GM12878 (cell line): ENCODE results near the gene BUB1B. TPM values are rescaled to one million over a fixed set of nuclear protein-coding genes. Genes with fewer than 3 reads are reported as not detected.

Source experiments
- ATAC-seq: fragments of 200-7000 bp; cut with Tn5 transposase; 3 replicates; pipeline ENCODE4 v1.9.1; 2020; ENCODE audit warnings: mild to moderate bottlenecking, moderate library complexity
- BruUV-seq: library from RNA; stranded (reverse); fragments of 400-500 nt; replicated peaks from 2 replicates; lab custom pipeline; 2021; lab: Mats Ljungman, UMichigan
- CTCF ChIA-PET: fragments of 300-600 bp; sonication (Branson Sonifier 250); formaldehyde crosslinking; extraction: SDS; loops from one replicate; lab custom pipeline; 2021; ENCODE audit warnings: inconsistent platforms; lab: Yijun Ruan, JAX
- POLR2A ChIA-PET: fragments of 350-600 bp; formaldehyde crosslinking; extraction: SDS; loops from one replicate; lab custom pipeline; 2021; ENCODE audit warnings: inconsistent platforms; lab: Charles Lee
- RAD21 ChIA-PET: fragments of 300-600 bp; sonication (Branson Sonifier 250); formaldehyde crosslinking; loops from one replicate; lab custom pipeline; 2023; ENCODE audit warnings: antibody characterized with exemption; ENCODE audit not compliant: unreplicated experiment; lab: Charles Lee
- SMC1A ChIA-PET: fragments of 300-600 bp; sonication (Branson Sonifier 250); formaldehyde crosslinking; loops from one replicate; lab custom pipeline; 2023; ENCODE audit not compliant: unreplicated experiment, uncharacterized antibody; lab: Charles Lee
- DNase-seq: peaks from one replicate; pipeline ENCODE4 v3.0.0-alpha.2; 2011; ENCODE audit warnings: low read depth, low spot score
- FAIRE-seq: peaks from 3 replicates; lab custom pipeline; 2011; peaks lifted over from hg19 to GRCh38; lab: Jason Lieb, UNC
- H2AFZ ChIP-seq: 2 replicates; pipeline ENCODE4 v1.6.0; 2011; ENCODE audit warnings: low read depth, low read length, control low read depth; ENCODE audit not compliant: control insufficient read depth
- H3K27ac ChIP-seq: 2 replicates; pipeline ENCODE4 v1.5.1; 2011; ENCODE audit warnings: control low read depth; ENCODE audit not compliant: control insufficient read depth, insufficient read depth
- H3K27me3 ChIP-seq, 2 experiments: replicated peaks in 1 of 2; 2 replicates each; pipeline versions ENCODE4 v1.6.0 to v1.6.1; 2011; ENCODE audit warnings: low read length in 1 of 2; ENCODE audit not compliant: control insufficient read depth in 2 of 2, insufficient read depth in 2 of 2
- H3K36me3 ChIP-seq, 2 experiments: 2 replicates each; pipeline ENCODE4 v1.5.1; 2011; ENCODE audit warnings: low read length in 1 of 2; ENCODE audit not compliant: control insufficient read depth in 2 of 2, insufficient read depth in 2 of 2
- H3K4me1 ChIP-seq: 2 replicates; pipeline ENCODE4 v1.6.1; 2011; ENCODE audit warnings: mild to moderate bottlenecking, low read length, moderate library complexity, mixed read lengths; ENCODE audit not compliant: control insufficient read depth, insufficient read depth
- H3K4me2 ChIP-seq: 2 replicates; pipeline ENCODE4 v1.6.0; 2011; ENCODE audit warnings: control low read depth; ENCODE audit not compliant: control insufficient read depth, insufficient read depth
- H3K4me3 ChIP-seq: fragments of 200-600 bp; sonication (generic); 2 replicates; pipeline ENCODE4 v1.5.1; 2016
- H3K79me2 ChIP-seq: 2 replicates; pipeline ENCODE4 v1.6.0; 2011; ENCODE audit warnings: low read length; ENCODE audit not compliant: control insufficient read depth, insufficient read depth
- H3K9ac ChIP-seq: 2 replicates; pipeline ENCODE4 v1.8.0; 2011; ENCODE audit warnings: low read length, control low read depth, mixed read lengths; ENCODE audit not compliant: control insufficient read depth, insufficient read depth
- H3K9me3 ChIP-seq: replicated peaks from 3 replicates; pipeline ENCODE4 v1.5.1; 2011; ENCODE audit warnings: mild to moderate bottlenecking, low read length; ENCODE audit not compliant: control insufficient read depth, insufficient read depth
- H4K20me1 ChIP-seq: 2 replicates; pipeline ENCODE4 v1.6.0; 2011; ENCODE audit not compliant: control insufficient read depth, insufficient read depth
- BCL11A ChIP-seq: IDR thresholded peaks from 2 replicates; pipeline ENCODE4 v1.6.1; 2011; ENCODE audit warnings: low read depth, low read length
- CEBPB ChIP-seq, 2 experiments: fragments of 150-350 bp in 1 of 2; IDR thresholded peaks; 2 replicates each; pipeline ENCODE4 v1.6.1; 2012 to 2014; ENCODE audit warnings: low read depth in 2 of 2, low read length in 2 of 2, borderline replicate concordance in 1 of 2, inconsistent platforms in 1 of 2
- CEBPZ ChIP-seq: fragments of 150-350 bp; IDR thresholded peaks from 2 replicates; pipeline ENCODE4 v1.6.1; 2016; ENCODE audit warnings: low read depth, low read length
- ETV6 ChIP-seq, 2 experiments: fragments of 450-650 bp in 1 of 2; IDR thresholded peaks in 1 of 2; conservative IDR thresholded peaks in 1 of 2; 2 replicates each; pipeline ENCODE4 v1.6.1; 2014; ENCODE audit warnings: antibody characterized with exemption in 1 of 2, borderline replicate concordance in 1 of 2, low read depth in 1 of 2, mild to moderate bottlenecking in 1 of 2, moderate library complexity in 1 of 2
- LARP7 ChIP-seq: fragments of 450-650 bp; IDR thresholded peaks from 2 replicates; pipeline ENCODE4 v1.6.1; 2017; ENCODE audit warnings: mild to moderate bottlenecking
- NFYA ChIP-seq: IDR thresholded peaks from 2 replicates; pipeline ENCODE4 v1.6.1; 2011; ENCODE audit warnings: low read depth, mild to moderate bottlenecking, low read length, improper control_type of control experiment, borderline replicate concordance
- NR2F1 ChIP-seq: fragments of 450-650 bp; conservative IDR thresholded peaks from 2 replicates; pipeline ENCODE4 v1.6.1; 2017; ENCODE audit warnings: mild to moderate bottlenecking
- SP1 ChIP-seq: IDR thresholded peaks from one replicate; pipeline ENCODE4 v1.6.1; 2011; ENCODE audit warnings: low read depth, low read length
- WGBS: methylation state at CpG from one replicate; pipeline ENCODE4 v1.1.6; 2016; ENCODE audit warnings: low lambda C conversion rate; ENCODE audit not compliant: insufficient replicate concordance, insufficient coverage; ENCODE audit errors: missing lambda C conversion rate; 5-methylcytosine and 5-hydroxymethylcytosine counted together
- in situ Hi-C: fragments of 300-500 bp; cut with MboI; formaldehyde crosslinking; loops from 9 replicates; pipeline ENCODE4 v1.14.3; 2018; ENCODE audit warnings: mixed read lengths
- intact Hi-C: fragments of 100-400 bp; cut with micrococcal nuclease; formaldehyde crosslinking; loops from one replicate; pipeline ENCODE4 v1.14.2; 2022; ENCODE audit not compliant: unreplicated experiment
- polyA plus RNA-seq, 11 experiments: library from polyadenylated mRNA; depleted of rRNA in 4 of 11; unstranded in 6 of 11; stranded (reverse) in 5 of 11; fragments of >200 nt; fragmentation: Nextera tagmentation in 4 of 11; fragmentation: Illumina TruSeq in 1 of 11; extraction: Ambion mirVana in 4 of 11; extraction: Trizol in 1 of 11; gene quantifications; 1 replicate in 1 of 11; 2 replicates in 10 of 11; pipeline versions ENCODE4 v1.2.1 to v1.2.3, GENCODE V29; 2011 to 2016; ENCODE audit warnings: inconsistent platforms in 2 of 11, missing spikeins in 2 of 11, low read depth in 1 of 11
- total RNA-seq, 4 experiments: library from RNA; depleted of rRNA in 3 of 4; stranded (reverse); fragments of >200 nt in 3 of 4; fragmentation: Illumina TruSeq in 1 of 4; extraction: Trizol in 1 of 4; gene quantifications; 2 replicates each; pipeline versions ENCODE4 v1.2.1 to v1.2.3, GENCODE V29; 2013 to 2021

BUB1B gene
- total and polyA plus RNA-seq, 10 of the 15 experiments (the other 5 are each of a cell fraction or from before 2014, with no cell fraction given): 29.1 to 98.6 (median 77.3) TPM

- in situ Hi-C loops: no loop called here
- ChIA-PET POLR2A (interaction anchor here (1.0 to 2.0 kb wide), 2 partner anchors 13 to 14 kb away, joined by 3 to 4 read pairs; no protein-coding TSS in a partner anchor), RAD21 (interaction anchor here (1.2 kb wide), 1 partner anchor 184 kb away, joined by 3 read pairs; no protein-coding TSS in a partner anchor), SMC1A (interaction anchor here (1.0 to 2.6 kb wide), 3 partner anchors 12 to 44 kb away, joined by 3 to 6 read pairs (median 3); no protein-coding TSS in a partner anchor), CTCF (interaction anchor here (0.9 to 5.9 kb wide), 4 partner anchors 9 to 123 kb away, joined by 3 to 38 read pairs (median 4); partner anchors contain the start of gene PAK6)
- Histone ChIP-seq H3K36me3 (peaks cover 15 to 28% of the 10 kb centered on the region in 2 experiments), H3K27me3 (no peaks in the 10 kb centered on the region), H2AFZ (no peak overlapping the region), H3K4me1 (peaks cover 4% of the 10 kb centered on the region), H4K20me1 (no peaks in the 10 kb centered on the region), H3K9me3 (no peaks in the 10 kb centered on the region), H3K4me2 (no peak overlapping the region), H3K79me2 (no peaks in the 10 kb centered on the region), H3K9ac (no peak overlapping the region), H3K27ac (no peak overlapping the region), H3K4me3 (no peak overlapping the region)
- ATAC-seq (no peak), FAIRE-seq (no peak), DNase-seq (no peak)
- TF ChIP-seq BCL11A: no peak
- TF ChIP-seq SP1: no peak
- no peak for TF ChIP-seq CEBPZ
- TF ChIP-seq ETV6 (conservative IDR thresholded peaks at IDR 0.05 in 1 of 2, IDR thresholded peaks at IDR 0.05 in 1 of 2; ENCODE audit: borderline replicate concordance in 1 of 2, low read depth in 1 of 2): no peak
- no peak for TF ChIP-seq NR2F1
- no peak for TF ChIP-seq CEBPB (IDR thresholded peaks at IDR 0.05; ENCODE audit: borderline replicate concordance in 1 of 2, low read depth in 2 of 2, low read length in 2 of 2)
- no peak for TF ChIP-seq NFYA
- no peak for TF ChIP-seq LARP7
- BruUV-seq: no TSS peak
- intact Hi-C loops: no loop called here
- 92% methylated on average over 1 of the region's 1 CpG for WGBS
These were observed 69.1 kb downstream of the BUB1B start for GRCh38 chr15:40229956-40230355.
